ENCODE measurements around the gene LEP. TPM values are rescaled to one million over a fixed set of nuclear protein-coding genes. Genes with fewer than 3 reads are reported as not detected.

The LEP gene
- total RNA-seq, 1 experiment from 2014 or later, result not detected

DNA sequence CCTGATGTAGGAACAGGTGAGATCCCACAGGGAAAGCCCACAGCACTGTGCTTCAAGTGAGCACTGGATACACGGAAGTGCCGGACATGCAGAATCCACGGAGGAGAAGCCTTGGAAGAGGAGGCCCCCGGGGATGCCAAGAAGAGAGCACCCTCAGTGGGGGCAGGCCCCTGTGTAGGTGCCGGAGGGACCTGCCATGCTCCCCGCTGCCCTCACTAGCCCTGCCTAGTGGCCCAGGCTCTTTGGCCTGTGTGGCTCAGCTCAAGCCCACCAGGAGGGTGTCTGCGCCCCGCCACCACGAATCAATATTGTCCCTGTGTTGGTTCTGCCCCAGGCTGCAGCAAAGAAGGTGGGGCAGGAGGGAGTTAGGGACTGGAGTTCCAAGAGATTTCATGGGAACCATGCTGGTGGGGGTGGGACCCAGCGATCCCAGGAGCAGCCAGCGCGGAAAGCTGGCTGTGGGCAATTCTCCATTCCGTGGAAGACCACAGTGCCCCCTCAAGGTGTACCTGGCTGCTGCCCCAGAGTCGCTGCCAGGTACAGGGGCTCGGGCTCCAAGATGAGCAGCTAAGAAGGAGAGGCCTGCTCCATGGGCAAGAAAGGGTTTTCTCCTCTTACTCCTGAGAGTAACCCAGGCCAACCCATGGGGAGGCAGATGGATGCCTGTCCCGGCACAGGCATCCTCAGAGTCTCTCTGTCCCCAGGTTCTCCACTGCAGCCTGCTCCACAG, 34.9 kb upstream of the LEP start:
- no peaks in the 10 kb centered on the region for H3K36me3 Mint-ChIP-seq
- peak; percentile 24 for ATAC-seq
- DNase-seq (ENCODE audit: low spot score), result peak; percentile 42
- no peak overlapping the region for H3K4me3 Mint-ChIP-seq
- H3K27ac Mint-ChIP-seq, result no peak overlapping the region
- ChIA-PET POLR2A (interaction anchor here (0.8 to 0.9 kb wide), 2 partner anchors 170 to 173 kb away, joined by 3 read pairs; no protein-coding TSS in a partner anchor), CTCF (interaction anchor here (0.6 to 8.3 kb wide), 26 partner anchors 14 to 578 kb away, joined by 3 to 198 read pairs (median 4); no protein-coding TSS in a partner anchor)
- H3K4me1 Mint-ChIP-seq, result peaks cover 22% of the 10 kb centered on the region
- H3K9me3 Mint-ChIP-seq, result peaks cover 5% of the 10 kb centered on the region
- H3K27me3 Mint-ChIP-seq (ENCODE audit: low read depth), result peaks cover 54% of the 10 kb centered on the region
- TF ChIP-seq, protein P1, sequence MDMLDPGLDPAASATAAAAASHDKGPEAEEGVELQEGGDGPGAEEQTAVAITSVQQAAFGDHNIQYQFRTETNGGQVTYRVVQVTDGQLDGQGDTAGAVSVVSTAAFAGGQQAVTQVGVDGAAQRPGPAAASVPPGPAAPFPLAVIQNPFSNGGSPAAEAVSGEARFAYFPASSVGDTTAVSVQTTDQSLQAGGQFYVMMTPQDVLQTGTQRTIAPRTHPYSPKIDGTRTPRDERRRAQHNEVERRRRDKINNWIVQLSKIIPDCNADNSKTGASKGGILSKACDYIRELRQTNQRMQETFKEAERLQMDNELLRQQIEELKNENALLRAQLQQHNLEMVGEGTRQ (CRISPR knock-in tag; IDR thresholded peaks at IDR 0.05), result no peak
- TF ChIP-seq NR1H2 (CRISPR knock-in tag; IDR thresholded peaks at IDR 0.05) (no peak), ZNF121 (CRISPR knock-in tag; IDR thresholded peaks at IDR 0.05) (no peak), JUN (CRISPR knock-in tag; IDR thresholded peaks at IDR 0.05) (no peak), FOXK1 (CRISPR knock-in tag; IDR thresholded peaks at IDR 0.05) (no peak), TEAD4 (CRISPR knock-in tag; IDR thresholded peaks at IDR 0.05) (no peak)
- TF ChIP-seq, protein P2, sequence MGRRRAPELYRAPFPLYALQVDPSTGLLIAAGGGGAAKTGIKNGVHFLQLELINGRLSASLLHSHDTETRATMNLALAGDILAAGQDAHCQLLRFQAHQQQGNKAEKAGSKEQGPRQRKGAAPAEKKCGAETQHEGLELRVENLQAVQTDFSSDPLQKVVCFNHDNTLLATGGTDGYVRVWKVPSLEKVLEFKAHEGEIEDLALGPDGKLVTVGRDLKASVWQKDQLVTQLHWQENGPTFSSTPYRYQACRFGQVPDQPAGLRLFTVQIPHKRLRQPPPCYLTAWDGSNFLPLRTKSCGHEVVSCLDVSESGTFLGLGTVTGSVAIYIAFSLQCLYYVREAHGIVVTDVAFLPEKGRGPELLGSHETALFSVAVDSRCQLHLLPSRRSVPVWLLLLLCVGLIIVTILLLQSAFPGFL (CRISPR knock-in tag; IDR thresholded peaks at IDR 0.05; ENCODE audit: borderline replicate concordance), result no peak
- TF ChIP-seq, protein P3, sequence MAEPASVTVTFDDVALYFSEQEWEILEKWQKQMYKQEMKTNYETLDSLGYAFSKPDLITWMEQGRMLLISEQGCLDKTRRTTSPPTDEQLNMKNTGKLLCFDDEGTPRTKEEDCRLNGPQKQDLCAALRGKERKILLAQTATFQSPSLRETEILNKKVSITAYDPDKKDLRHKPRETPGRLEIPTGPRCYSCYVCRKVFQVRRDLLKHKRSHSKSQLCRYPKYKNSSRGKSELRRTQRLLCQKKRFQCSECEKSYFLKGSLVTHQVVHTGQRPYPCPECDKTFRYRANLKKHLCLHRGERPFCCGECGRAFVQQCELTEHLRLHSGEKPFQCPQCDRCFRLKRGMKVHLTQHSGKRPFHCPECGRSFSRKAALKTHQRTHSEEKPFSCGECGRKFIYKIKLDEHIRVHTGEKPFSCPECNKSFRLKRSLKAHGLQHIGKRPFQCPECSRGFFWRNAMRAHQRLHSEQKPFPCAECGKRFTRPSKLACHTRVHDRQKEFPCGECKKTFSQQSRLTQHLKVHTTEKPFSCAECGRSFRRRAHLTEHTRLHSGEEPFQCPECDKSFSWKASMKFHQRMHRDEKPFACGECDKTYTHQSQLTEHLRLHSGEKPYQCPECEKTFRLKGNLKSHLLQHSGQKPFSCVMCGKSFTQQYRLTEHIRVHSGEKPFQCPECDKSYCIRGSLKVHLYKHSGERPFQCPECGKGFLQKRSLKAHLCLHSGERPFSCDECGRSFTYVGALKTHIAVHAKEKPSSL (CRISPR knock-in tag; conservative IDR thresholded peaks at IDR 0.05), result no peak
- TF ChIP-seq, protein P4, sequence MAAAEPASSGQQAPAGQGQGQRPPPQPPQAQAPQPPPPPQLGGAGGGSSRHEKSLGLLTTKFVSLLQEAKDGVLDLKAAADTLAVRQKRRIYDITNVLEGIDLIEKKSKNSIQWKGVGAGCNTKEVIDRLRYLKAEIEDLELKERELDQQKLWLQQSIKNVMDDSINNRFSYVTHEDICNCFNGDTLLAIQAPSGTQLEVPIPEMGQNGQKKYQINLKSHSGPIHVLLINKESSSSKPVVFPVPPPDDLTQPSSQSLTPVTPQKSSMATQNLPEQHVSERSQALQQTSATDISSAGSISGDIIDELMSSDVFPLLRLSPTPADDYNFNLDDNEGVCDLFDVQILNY (CRISPR knock-in tag; IDR thresholded peaks at IDR 0.05), result no peak
- TF ChIP-seq, protein P5, sequence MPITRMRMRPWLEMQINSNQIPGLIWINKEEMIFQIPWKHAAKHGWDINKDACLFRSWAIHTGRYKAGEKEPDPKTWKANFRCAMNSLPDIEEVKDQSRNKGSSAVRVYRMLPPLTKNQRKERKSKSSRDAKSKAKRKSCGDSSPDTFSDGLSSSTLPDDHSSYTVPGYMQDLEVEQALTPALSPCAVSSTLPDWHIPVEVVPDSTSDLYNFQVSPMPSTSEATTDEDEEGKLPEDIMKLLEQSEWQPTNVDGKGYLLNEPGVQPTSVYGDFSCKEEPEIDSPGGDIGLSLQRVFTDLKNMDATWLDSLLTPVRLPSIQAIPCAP (CRISPR knock-in tag; IDR thresholded peaks at IDR 0.05), result no peak
- TF ChIP-seq, protein P6, sequence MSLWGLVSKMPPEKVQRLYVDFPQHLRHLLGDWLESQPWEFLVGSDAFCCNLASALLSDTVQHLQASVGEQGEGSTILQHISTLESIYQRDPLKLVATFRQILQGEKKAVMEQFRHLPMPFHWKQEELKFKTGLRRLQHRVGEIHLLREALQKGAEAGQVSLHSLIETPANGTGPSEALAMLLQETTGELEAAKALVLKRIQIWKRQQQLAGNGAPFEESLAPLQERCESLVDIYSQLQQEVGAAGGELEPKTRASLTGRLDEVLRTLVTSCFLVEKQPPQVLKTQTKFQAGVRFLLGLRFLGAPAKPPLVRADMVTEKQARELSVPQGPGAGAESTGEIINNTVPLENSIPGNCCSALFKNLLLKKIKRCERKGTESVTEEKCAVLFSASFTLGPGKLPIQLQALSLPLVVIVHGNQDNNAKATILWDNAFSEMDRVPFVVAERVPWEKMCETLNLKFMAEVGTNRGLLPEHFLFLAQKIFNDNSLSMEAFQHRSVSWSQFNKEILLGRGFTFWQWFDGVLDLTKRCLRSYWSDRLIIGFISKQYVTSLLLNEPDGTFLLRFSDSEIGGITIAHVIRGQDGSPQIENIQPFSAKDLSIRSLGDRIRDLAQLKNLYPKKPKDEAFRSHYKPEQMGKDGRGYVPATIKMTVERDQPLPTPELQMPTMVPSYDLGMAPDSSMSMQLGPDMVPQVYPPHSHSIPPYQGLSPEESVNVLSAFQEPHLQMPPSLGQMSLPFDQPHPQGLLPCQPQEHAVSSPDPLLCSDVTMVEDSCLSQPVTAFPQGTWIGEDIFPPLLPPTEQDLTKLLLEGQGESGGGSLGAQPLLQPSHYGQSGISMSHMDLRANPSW (CRISPR knock-in tag; conservative IDR thresholded peaks at IDR 0.05; ENCODE audit: low read depth), result no peak
- TF ChIP-seq, protein P7, sequence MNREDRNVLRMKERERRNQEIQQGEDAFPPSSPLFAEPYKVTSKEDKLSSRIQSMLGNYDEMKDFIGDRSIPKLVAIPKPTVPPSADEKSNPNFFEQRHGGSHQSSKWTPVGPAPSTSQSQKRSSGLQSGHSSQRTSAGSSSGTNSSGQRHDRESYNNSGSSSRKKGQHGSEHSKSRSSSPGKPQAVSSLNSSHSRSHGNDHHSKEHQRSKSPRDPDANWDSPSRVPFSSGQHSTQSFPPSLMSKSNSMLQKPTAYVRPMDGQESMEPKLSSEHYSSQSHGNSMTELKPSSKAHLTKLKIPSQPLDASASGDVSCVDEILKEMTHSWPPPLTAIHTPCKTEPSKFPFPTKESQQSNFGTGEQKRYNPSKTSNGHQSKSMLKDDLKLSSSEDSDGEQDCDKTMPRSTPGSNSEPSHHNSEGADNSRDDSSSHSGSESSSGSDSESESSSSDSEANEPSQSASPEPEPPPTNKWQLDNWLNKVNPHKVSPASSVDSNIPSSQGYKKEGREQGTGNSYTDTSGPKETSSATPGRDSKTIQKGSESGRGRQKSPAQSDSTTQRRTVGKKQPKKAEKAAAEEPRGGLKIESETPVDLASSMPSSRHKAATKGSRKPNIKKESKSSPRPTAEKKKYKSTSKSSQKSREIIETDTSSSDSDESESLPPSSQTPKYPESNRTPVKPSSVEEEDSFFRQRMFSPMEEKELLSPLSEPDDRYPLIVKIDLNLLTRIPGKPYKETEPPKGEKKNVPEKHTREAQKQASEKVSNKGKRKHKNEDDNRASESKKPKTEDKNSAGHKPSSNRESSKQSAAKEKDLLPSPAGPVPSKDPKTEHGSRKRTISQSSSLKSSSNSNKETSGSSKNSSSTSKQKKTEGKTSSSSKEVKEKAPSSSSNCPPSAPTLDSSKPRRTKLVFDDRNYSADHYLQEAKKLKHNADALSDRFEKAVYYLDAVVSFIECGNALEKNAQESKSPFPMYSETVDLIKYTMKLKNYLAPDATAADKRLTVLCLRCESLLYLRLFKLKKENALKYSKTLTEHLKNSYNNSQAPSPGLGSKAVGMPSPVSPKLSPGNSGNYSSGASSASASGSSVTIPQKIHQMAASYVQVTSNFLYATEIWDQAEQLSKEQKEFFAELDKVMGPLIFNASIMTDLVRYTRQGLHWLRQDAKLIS (CRISPR knock-in tag; IDR thresholded peaks at IDR 0.05; ENCODE audit: borderline replicate concordance), result no peak
- TF ChIP-seq, protein P8, sequence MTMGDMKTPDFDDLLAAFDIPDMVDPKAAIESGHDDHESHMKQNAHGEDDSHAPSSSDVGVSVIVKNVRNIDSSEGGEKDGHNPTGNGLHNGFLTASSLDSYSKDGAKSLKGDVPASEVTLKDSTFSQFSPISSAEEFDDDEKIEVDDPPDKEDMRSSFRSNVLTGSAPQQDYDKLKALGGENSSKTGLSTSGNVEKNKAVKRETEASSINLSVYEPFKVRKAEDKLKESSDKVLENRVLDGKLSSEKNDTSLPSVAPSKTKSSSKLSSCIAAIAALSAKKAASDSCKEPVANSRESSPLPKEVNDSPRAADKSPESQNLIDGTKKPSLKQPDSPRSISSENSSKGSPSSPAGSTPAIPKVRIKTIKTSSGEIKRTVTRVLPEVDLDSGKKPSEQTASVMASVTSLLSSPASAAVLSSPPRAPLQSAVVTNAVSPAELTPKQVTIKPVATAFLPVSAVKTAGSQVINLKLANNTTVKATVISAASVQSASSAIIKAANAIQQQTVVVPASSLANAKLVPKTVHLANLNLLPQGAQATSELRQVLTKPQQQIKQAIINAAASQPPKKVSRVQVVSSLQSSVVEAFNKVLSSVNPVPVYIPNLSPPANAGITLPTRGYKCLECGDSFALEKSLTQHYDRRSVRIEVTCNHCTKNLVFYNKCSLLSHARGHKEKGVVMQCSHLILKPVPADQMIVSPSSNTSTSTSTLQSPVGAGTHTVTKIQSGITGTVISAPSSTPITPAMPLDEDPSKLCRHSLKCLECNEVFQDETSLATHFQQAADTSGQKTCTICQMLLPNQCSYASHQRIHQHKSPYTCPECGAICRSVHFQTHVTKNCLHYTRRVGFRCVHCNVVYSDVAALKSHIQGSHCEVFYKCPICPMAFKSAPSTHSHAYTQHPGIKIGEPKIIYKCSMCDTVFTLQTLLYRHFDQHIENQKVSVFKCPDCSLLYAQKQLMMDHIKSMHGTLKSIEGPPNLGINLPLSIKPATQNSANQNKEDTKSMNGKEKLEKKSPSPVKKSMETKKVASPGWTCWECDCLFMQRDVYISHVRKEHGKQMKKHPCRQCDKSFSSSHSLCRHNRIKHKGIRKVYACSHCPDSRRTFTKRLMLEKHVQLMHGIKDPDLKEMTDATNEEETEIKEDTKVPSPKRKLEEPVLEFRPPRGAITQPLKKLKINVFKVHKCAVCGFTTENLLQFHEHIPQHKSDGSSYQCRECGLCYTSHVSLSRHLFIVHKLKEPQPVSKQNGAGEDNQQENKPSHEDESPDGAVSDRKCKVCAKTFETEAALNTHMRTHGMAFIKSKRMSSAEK (CRISPR knock-in tag; IDR thresholded peaks at IDR 0.05; ENCODE audit: borderline replicate concordance), result no peak
- TF ChIP-seq, protein P9, sequence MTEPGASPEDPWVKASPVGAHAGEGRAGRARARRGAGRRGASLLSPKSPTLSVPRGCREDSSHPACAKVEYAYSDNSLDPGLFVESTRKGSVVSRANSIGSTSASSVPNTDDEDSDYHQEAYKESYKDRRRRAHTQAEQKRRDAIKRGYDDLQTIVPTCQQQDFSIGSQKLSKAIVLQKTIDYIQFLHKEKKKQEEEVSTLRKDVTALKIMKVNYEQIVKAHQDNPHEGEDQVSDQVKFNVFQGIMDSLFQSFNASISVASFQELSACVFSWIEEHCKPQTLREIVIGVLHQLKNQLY (CRISPR knock-in tag; IDR thresholded peaks at IDR 0.05), result no peak

Data from WTC11 (cell line).